Measurements from ENCODE around the gene MAST4. TPM values are rescaled to one million over a fixed set of nuclear protein-coding genes. Genes with fewer than 3 reads are reported as not detected.

The MAST4 gene
- total and polyA plus RNA-seq, 12 donors = 29.6 to 93.3 (median 76.6) TPM

- H3K9me3 ChIP-seq = no peaks in the 10 kb centered on the region
- ATAC-seq (peak; percentile 60 to 82 (median 78)), DNase-seq (peak; percentile 26 to 54)
- no peaks in the 10 kb centered on the region for H3K36me3 ChIP-seq
- intact Hi-C loops (cut with DNase I) = no loop called here
- H3K4me1 ChIP-seq = peaks cover 3 to 37% (median 14%) of the 10 kb centered on the region in 9 donors
- 4 to 27% methylated on average over 3 of the region's 3 CpGs for WGBS, 2 donors
- peak overlapping the region in 5 of 10 donors; percentile 17 to 59 (median 33) for H3K27ac ChIP-seq
- no peaks in the 10 kb centered on the region for H3K27me3 ChIP-seq
- H3K4me3 ChIP-seq = no peak overlapping the region
- no peak for TF ChIP-seq CTCF (IDR thresholded peaks at IDR 0.05)
Observed at GRCh38 chr5:66661149-66661548, 65.0 kb downstream of the MAST4 start.

GRCh38 chr5:66666778-66667177, 70.6 kb downstream of the MAST4 start:
- Histone ChIP-seq H3K36me3 (no peaks in the 10 kb centered on the region), H3K4me1 (peaks cover 0 to 47% (median 14%) of the 10 kb centered on the region in 9 donors), H3K27ac (no peak overlapping the region), H3K4me3 (no peak overlapping the region), H3K27me3 (no peaks in the 10 kb centered on the region), H3K9me3 (no peaks in the 10 kb centered on the region)
- intact Hi-C loops (cut with DNase I) = no loop called here
- TF ChIP-seq CTCF (IDR thresholded peaks at IDR 0.05) = no peak
- 44 to 52% methylated on average over 3 of the region's 3 CpGs for WGBS, 2 donors
- DNase-seq = peak in 1 of 2 donors; percentile 32
- ATAC-seq = peak in 1 of 8 donors; percentile 42

GRCh38 chr5:66669086-66669861, 73.1 kb downstream of the MAST4 start:
- no peaks in the 10 kb centered on the region for H3K9me3 ChIP-seq
- DNase-seq (no peak), ATAC-seq (peak in 3 of 8 donors; percentile 21 to 65 (median 34))
- intact Hi-C loops (cut with DNase I) = no loop called here
- no peaks in the 10 kb centered on the region for H3K27me3 ChIP-seq
- H3K36me3 ChIP-seq = no peaks in the 10 kb centered on the region
- no peak overlapping the region for H3K4me3 ChIP-seq
- H3K4me1 ChIP-seq = peaks cover 0 to 43% (median 10%) of the 10 kb centered on the region in 9 donors
- WGBS, 2 donors = 88 to 89% methylated on average over 5 of the region's 5 CpGs
- H3K27ac ChIP-seq = no peak overlapping the region
- no peak for TF ChIP-seq CTCF (IDR thresholded peaks at IDR 0.05)

GRCh38 chr5:66669862-66670195, 73.6 kb downstream of the MAST4 start:
- WGBS, 2 donors = 79 to 85% methylated on average over 3 of the region's 3 CpGs
- DNase-seq = no peak
- Histone ChIP-seq H3K27ac (no peak overlapping the region), H3K36me3 (no peaks in the 10 kb centered on the region), H3K9me3 (no peaks in the 10 kb centered on the region), H3K4me3 (no peak overlapping the region), H3K27me3 (no peaks in the 10 kb centered on the region), H3K4me1 (peaks cover 0 to 48% (median 10%) of the 10 kb centered on the region in 9 donors)
- TF ChIP-seq CTCF (IDR thresholded peaks at IDR 0.05) = no peak
- ATAC-seq = peak in 1 of 8 donors; percentile 42
- intact Hi-C loops (cut with DNase I) = no loop called here
